OCI-LY7 (cell line): Measurements from ENCODE around the gene PLAAT2. TPM values are rescaled to one million over a fixed set of nuclear protein-coding genes. Genes with fewer than 3 reads are reported as not detected.
"Not testable (repeated sequence)": the region's sequence is repeated elsewhere in the genome, so short reads cannot be mapped to it uniquely, and the experiment has no call there.

Experiments
- BruUV-seq: library from RNA; stranded (reverse); fragments of 400-500 nt; replicated peaks from 2 replicates; lab custom pipeline; 2021; lab: Mats Ljungman, UMichigan
- CTCF ChIA-PET: fragments of 300-600 bp; sonication (Branson Sonifier 250); formaldehyde crosslinking; loops from one replicate; lab custom pipeline; 2022; ENCODE audit warnings: antibody characterized with exemption; ENCODE audit not compliant: unreplicated experiment; lab: Charles Lee
- POLR2A ChIA-PET: fragments of 300-600 bp; sonication (Branson Sonifier 250); formaldehyde crosslinking; loops from one replicate; lab custom pipeline; 2022; ENCODE audit warnings: antibody characterized with exemption; lab: Charles Lee
- DNase-seq: peaks from one replicate; pipeline ENCODE4 v3.0.0-alpha.2; 2015; ENCODE audit warnings: low spot score
- H2AFZ ChIP-seq: fragments of 200-600 bp; sonication (generic), shearing (Covaris generic); 2 replicates; pipeline ENCODE4 v1.6.1; 2014; ENCODE audit warnings: mild to moderate bottlenecking, antibody characterized with exemption, low read length, moderate library complexity
- H3K27ac ChIP-seq: fragments of 200-600 bp; sonication (generic); 2 replicates; pipeline ENCODE4 v1.5.1; 2014; ENCODE audit warnings: mixed run types, low read depth, mild to moderate bottlenecking, moderate library complexity, low read length, inconsistent platforms; ENCODE audit not compliant: poor library complexity, severe bottlenecking
- H3K36me3 ChIP-seq: fragments of 200-600 bp; sonication (generic); 2 replicates; pipeline ENCODE4 v1.6.1; 2014; ENCODE audit warnings: mild to moderate bottlenecking, antibody characterized with exemption, low read length, moderate library complexity, mixed read lengths; ENCODE audit not compliant: insufficient read depth
- H3K4me1 ChIP-seq: fragments of 200-600 bp; sonication (generic); 2 replicates; pipeline ENCODE4 v1.5.1; 2014; ENCODE audit warnings: mild to moderate bottlenecking, low read length; ENCODE audit not compliant: insufficient read depth, poor library complexity, severe bottlenecking
- H3K4me2 ChIP-seq: fragments of 200-600 bp; sonication (generic); 2 replicates; pipeline ENCODE4 v1.6.1; 2014; ENCODE audit warnings: mild to moderate bottlenecking, low read length
- H3K4me3 ChIP-seq: fragments of 200-600 bp; sonication (generic); 2 replicates; pipeline ENCODE4 v1.5.1; 2014; ENCODE audit warnings: mild to moderate bottlenecking, low read depth, low read length; ENCODE audit not compliant: poor library complexity, severe bottlenecking
- H3K79me2 ChIP-seq: fragments of 200-600 bp; sonication (generic); 2 replicates; pipeline ENCODE4 v1.6.1; 2016; ENCODE audit warnings: low read depth, mild to moderate bottlenecking, low read length, moderate library complexity, mixed read lengths; ENCODE audit not compliant: insufficient read depth
- H3K9me2 ChIP-seq: fragments of 200-600 bp; sonication (generic); 2 replicates; pipeline ENCODE4 v1.6.1; 2016; ENCODE audit warnings: mild to moderate bottlenecking, low read length, mixed read lengths; ENCODE audit not compliant: insufficient read depth
- H3K9me3 ChIP-seq: fragments of 200-600 bp; sonication (generic); 2 replicates; pipeline ENCODE4 v1.6.1; 2014; ENCODE audit warnings: mild to moderate bottlenecking, mixed run types, low read length, mixed read lengths
- H4K20me1 ChIP-seq: fragments of 200-600 bp; sonication (generic); 2 replicates; pipeline ENCODE4 v1.6.1; 2014; ENCODE audit warnings: mild to moderate bottlenecking, antibody characterized with exemption, low read length, moderate library complexity, mixed read lengths; ENCODE audit not compliant: insufficient read depth
- CTCF ChIP-seq: fragments of 200-600 bp; sonication (generic); conservative IDR thresholded peaks from 2 replicates; pipeline ENCODE4 v1.5.1; 2014; ENCODE audit warnings: mild to moderate bottlenecking, antibody characterized with exemption, low read length, moderate library complexity, mixed read lengths
- EZH2phosphoT487 ChIP-seq: fragments of 200-600 bp; sonication (generic); IDR thresholded peaks from 2 replicates; pipeline ENCODE4 v1.6.1; 2018; ENCODE audit warnings: low read depth, borderline replicate concordance, mild to moderate bottlenecking, mixed run types, antibody characterized with exemption, low read length, moderate library complexity, mixed read lengths
- intact Hi-C: fragments of 100-400 bp; cut with micrococcal nuclease; formaldehyde crosslinking; loops from one replicate; pipeline ENCODE4 v1.10.0; 2022; ENCODE audit not compliant: unreplicated experiment
- total RNA-seq, 2 experiments: library from RNA; depleted of rRNA in 1 of 2; stranded (reverse); fragments of >200 nt in 1 of 2; shearing (Covaris generic) in 1 of 2; gene quantifications; 2 replicates each; pipeline ENCODE4 v1.2.3, GENCODE V29; 2014 to 2022

Gene PLAAT2
- total RNA-seq, 2 experiments from 2014 or later, result not detected

- Histone ChIP-seq H3K79me2 (no peaks in the 10 kb centered on the region), H3K4me2 (no peak overlapping the region), H3K4me3 (no peak overlapping the region), H3K9me2 (no peaks in the 10 kb centered on the region), H3K27ac (no peak overlapping the region), H3K9me3 (no peaks in the 10 kb centered on the region), H3K36me3 (no peaks in the 10 kb centered on the region), H2AFZ (no peak overlapping the region), H4K20me1 (no peaks in the 10 kb centered on the region), H3K4me1 (no peaks in the 10 kb centered on the region)
- POLR2A ChIA-PET, result interaction anchor here (0.6 kb wide), 1 partner anchor 78 kb away, joined by 5 read pairs; no protein-coding TSS in a partner anchor
- intact Hi-C loops, result no loop called here
- BruUV-seq, result no TSS peak
- TF ChIP-seq CTCF, result no peak
- no peak for TF ChIP-seq EZH2phosphoT487
- no peak for DNase-seq
- CTCF ChIA-PET, result no interaction called here
Measured at GRCh38 chr11:63608353-63609345, 45.5 kb upstream of the PLAAT2 start.

- TF ChIP-seq CTCF (no peak), EZH2phosphoT487 (no peak)
- CTCF ChIA-PET, result interaction anchor here (0.6 kb wide), 1 partner anchor 81 kb away, joined by 4 read pairs; no protein-coding TSS in a partner anchor
- intact Hi-C loops, result no loop called here
Measured at GRCh38 chr11:63603180-63603518, 40.0 kb upstream of the PLAAT2 start.

GRCh38 chr11:63602290-63603179 lies 39.4 kb upstream of the PLAAT2 start:
- H3K79me2 ChIP-seq, H3K36me3 ChIP-seq, H3K4me2 ChIP-seq, H4K20me1 ChIP-seq, BruUV-seq, H3K4me3 ChIP-seq, H3K9me3 ChIP-seq, intact Hi-C loops, CTCF ChIA-PET, H3K27ac ChIP-seq, H2AFZ ChIP-seq, DNase-seq, H3K9me2 ChIP-seq, H3K4me1 ChIP-seq: not testable (repeated sequence)
- POLR2A ChIA-PET, result interaction anchor here (0.7 kb wide), 1 partner anchor 43 kb away, joined by 3 read pairs; no protein-coding TSS in a partner anchor

More at GRCh38 chr11:63603180-63603518, 40.0 kb upstream of the PLAAT2 start:
- Histone ChIP-seq H3K36me3 (no peaks in the 10 kb centered on the region), H3K79me2 (no peaks in the 10 kb centered on the region), H2AFZ (no peak overlapping the region), H3K4me1 (no peaks in the 10 kb centered on the region), H3K4me3 (no peak overlapping the region), H3K4me2 (no peak overlapping the region), H3K9me2 (no peaks in the 10 kb centered on the region), H3K9me3 (no peaks in the 10 kb centered on the region), H4K20me1 (no peaks in the 10 kb centered on the region), H3K27ac (no peak overlapping the region)
- POLR2A ChIA-PET, result no interaction called here
- no TSS peak for BruUV-seq
- DNase-seq, result no peak
